ENCODE measurements around the gene QSOX1. TPM values are rescaled to one million over a fixed set of nuclear protein-coding genes. Genes with fewer than 3 reads are reported as not detected.

Gene QSOX1
- total and polyA plus RNA-seq, 2 experiments from 2014 or later: 225 to 257 TPM

GRCh38 chr1:180197231-180197630, 42.6 kb downstream of the QSOX1 start:
- no peak for DNase-seq (ENCODE audit: low spot score)
- TF ChIP-seq EZH2 (IDR thresholded peaks at IDR 0.05; ENCODE audit: borderline replicate concordance) (no peak), EZH2phosphoT487 (IDR thresholded peaks at IDR 0.05; ENCODE audit: low read depth, severe bottlenecking, unreplicated experiment) (no peak), CTCF (IDR thresholded peaks at IDR 0.05; ENCODE audit: poor library complexity) (no peak)
- Histone ChIP-seq H3K4me3 (no peak overlapping the region), H3K9me3 (ENCODE audit: low read depth) (no peaks in the 10 kb centered on the region), H2AFZ (no peak overlapping the region), H3K9me2 (replicated peaks; ENCODE audit: insufficient read depth) (no peaks in the 10 kb centered on the region), H3K4me2 (no peak overlapping the region), H3K27ac (no peak overlapping the region), H3K79me2 (no peaks in the 10 kb centered on the region), H3K36me3 (replicated peaks; ENCODE audit: insufficient read depth, low read depth) (no peaks in the 10 kb centered on the region), H3K4me1 (ENCODE audit: insufficient read depth) (no peaks in the 10 kb centered on the region), H4K20me1 (ENCODE audit: insufficient read depth, poor library complexity, severe bottlenecking) (no peaks in the 10 kb centered on the region), H3K27me3 (no peaks in the 10 kb centered on the region)
- WGBS (ENCODE audit: low lambda C conversion rate, missing lambda C conversion rate): 87% methylated on average over 5 of the region's 5 CpGs

GRCh38 chr1:180198196-180198595, 43.5 kb downstream of the QSOX1 start:
- Histone ChIP-seq H3K79me2 (no peaks in the 10 kb centered on the region), H3K9me3 (ENCODE audit: low read depth) (no peaks in the 10 kb centered on the region), H3K27me3 (no peaks in the 10 kb centered on the region), H3K27ac (no peak overlapping the region), H3K36me3 (replicated peaks; ENCODE audit: insufficient read depth, low read depth) (no peaks in the 10 kb centered on the region), H3K4me2 (no peak overlapping the region), H3K9me2 (replicated peaks; ENCODE audit: insufficient read depth) (no peaks in the 10 kb centered on the region), H2AFZ (no peak overlapping the region), H4K20me1 (ENCODE audit: insufficient read depth, poor library complexity, severe bottlenecking) (no peaks in the 10 kb centered on the region), H3K4me1 (ENCODE audit: insufficient read depth) (no peaks in the 10 kb centered on the region), H3K4me3 (no peak overlapping the region)
- no peak for DNase-seq (ENCODE audit: low spot score)
- TF ChIP-seq EZH2phosphoT487 (IDR thresholded peaks at IDR 0.05; ENCODE audit: low read depth, severe bottlenecking, unreplicated experiment) (no peak), EZH2 (IDR thresholded peaks at IDR 0.05; ENCODE audit: borderline replicate concordance) (no peak), CTCF (IDR thresholded peaks at IDR 0.05; ENCODE audit: poor library complexity) (no peak)
- 51% methylated on average over 4 of the region's 4 CpGs for WGBS (ENCODE audit: low lambda C conversion rate, missing lambda C conversion rate)

GRCh38 chr1:180198611-180199010, 43.9 kb downstream of the QSOX1 start:
- Histone ChIP-seq H3K4me2 (no peak overlapping the region), H3K27ac (no peak overlapping the region), H3K4me1 (ENCODE audit: insufficient read depth) (no peaks in the 10 kb centered on the region), H3K4me3 (no peak overlapping the region), H3K27me3 (no peaks in the 10 kb centered on the region), H3K36me3 (replicated peaks; ENCODE audit: insufficient read depth, low read depth) (no peaks in the 10 kb centered on the region), H2AFZ (no peak overlapping the region), H4K20me1 (ENCODE audit: insufficient read depth, poor library complexity, severe bottlenecking) (no peaks in the 10 kb centered on the region), H3K9me2 (replicated peaks; ENCODE audit: insufficient read depth) (no peaks in the 10 kb centered on the region), H3K9me3 (ENCODE audit: low read depth) (no peaks in the 10 kb centered on the region), H3K79me2 (no peaks in the 10 kb centered on the region)
- no peak for DNase-seq (ENCODE audit: low spot score)
- 83% methylated on average over 5 of the region's 5 CpGs for WGBS (ENCODE audit: low lambda C conversion rate, missing lambda C conversion rate)
- TF ChIP-seq EZH2 (IDR thresholded peaks at IDR 0.05; ENCODE audit: borderline replicate concordance): no peak
- no peak for TF ChIP-seq EZH2phosphoT487 (IDR thresholded peaks at IDR 0.05; ENCODE audit: low read depth, severe bottlenecking, unreplicated experiment)
- TF ChIP-seq CTCF (IDR thresholded peaks at IDR 0.05; ENCODE audit: poor library complexity): no peak

GRCh38 chr1:180199018-180199417, 44.3 kb downstream of the QSOX1 start:
- H3K9me3 ChIP-seq (ENCODE audit: low read depth): no peaks in the 10 kb centered on the region
- H3K4me1 ChIP-seq (ENCODE audit: insufficient read depth): no peaks in the 10 kb centered on the region
- no peaks in the 10 kb centered on the region for H3K79me2 ChIP-seq
- H3K9me2 ChIP-seq (replicated peaks; ENCODE audit: insufficient read depth): no peaks in the 10 kb centered on the region
- DNase-seq (ENCODE audit: low spot score): no peak
- no peak overlapping the region for H2AFZ ChIP-seq
- H3K36me3 ChIP-seq (replicated peaks; ENCODE audit: insufficient read depth, low read depth): no peaks in the 10 kb centered on the region
- H3K27me3 ChIP-seq: no peaks in the 10 kb centered on the region
- H3K4me2 ChIP-seq: no peak overlapping the region
- WGBS (ENCODE audit: low lambda C conversion rate, missing lambda C conversion rate): 90% methylated on average over 12 of the region's 12 CpGs
- TF ChIP-seq EZH2phosphoT487 (IDR thresholded peaks at IDR 0.05; ENCODE audit: low read depth, severe bottlenecking, unreplicated experiment): no peak
- TF ChIP-seq EZH2 (IDR thresholded peaks at IDR 0.05; ENCODE audit: borderline replicate concordance): no peak
- TF ChIP-seq CTCF (IDR thresholded peaks at IDR 0.05; ENCODE audit: poor library complexity): no peak
- no peaks in the 10 kb centered on the region for H4K20me1 ChIP-seq (ENCODE audit: insufficient read depth, poor library complexity, severe bottlenecking)
- no peak overlapping the region for H3K4me3 ChIP-seq
- no peak overlapping the region for H3K27ac ChIP-seq

Measured in hepatocyte (in vitro differentiated cells).